Daoy (cell line): ENCODE measurements around the gene ZNRF1. TPM values are rescaled to one million over a fixed set of nuclear protein-coding genes. Genes with fewer than 3 reads are reported as not detected.

Source experiments
- DNase-seq: peaks from one replicate; pipeline ENCODE4 v3.0.0-alpha.2; 2015; ENCODE audit warnings: low read depth
- total RNA-seq: library from RNA; depleted of rRNA; stranded (reverse); fragments of >200 nt; shearing (Covaris generic); gene quantifications from 2 replicates; pipeline ENCODE4 v1.2.3, GENCODE V29; 2014

ZNRF1 gene
- total RNA-seq, 1 experiment from 2014 or later: 21.9 TPM

GRCh38 chr16:75026239-75026891 is 27.5 kb downstream of the ZNRF1 start:
- DNase-seq: peak; percentile 40

- no peak for DNase-seq
Measured at GRCh38 chr16:75026892-75027391, 28.1 kb downstream of the ZNRF1 start.

GRCh38 chr16:75027520-75028300 is 28.9 kb downstream of the ZNRF1 start:
- DNase-seq: no peak

- DNase-seq: no peak
Measured at GRCh38 chr16:75028544-75029135, 29.8 kb downstream of the ZNRF1 start.

GRCh38 chr16:75029854-75030253 is 31.0 kb downstream of the ZNRF1 start:
- peak; percentile 30 for DNase-seq

GRCh38 chr16:75032655-75033054 is 33.8 kb downstream of the ZNRF1 start:
- DNase-seq: no peak

GRCh38 chr16:75035410-75035968 is 36.7 kb downstream of the ZNRF1 start:
- no peak for DNase-seq

GRCh38 chr16:75038036-75038858 is 39.4 kb downstream of the ZNRF1 start:
- no peak for DNase-seq

- DNase-seq: no peak
Measured at GRCh38 chr16:75039941-75040340, 41.1 kb downstream of the ZNRF1 start.

GRCh38 chr16:75042426-75043174 is 43.8 kb downstream of the ZNRF1 start:
- DNase-seq: no peak

GRCh38 chr16:75043175-75043895 is 44.5 kb downstream of the ZNRF1 start:
- DNase-seq: no peak

- DNase-seq: no peak
Measured at GRCh38 chr16:75044800-75045361, 46.1 kb downstream of the ZNRF1 start.

- DNase-seq: no peak
Measured at GRCh38 chr16:75045424-75045823, 46.6 kb downstream of the ZNRF1 start.

- no peak for DNase-seq
Measured at GRCh38 chr16:75048054-75048453, 49.2 kb downstream of the ZNRF1 start.

GRCh38 chr16:75048530-75048929 is 49.7 kb downstream of the ZNRF1 start:
- no peak for DNase-seq

- no peak for DNase-seq
Measured at GRCh38 chr16:75052481-75053202, 53.8 kb downstream of the ZNRF1 start.

- peak; percentile 22 for DNase-seq
Measured at GRCh38 chr16:75053791-75054555, 55.1 kb downstream of the ZNRF1 start.

GRCh38 chr16:75054556-75054947 is 55.7 kb downstream of the ZNRF1 start:
- no peak for DNase-seq
